ENCODE results near the gene CRPPA. TPM values are rescaled to one million over a fixed set of nuclear protein-coding genes. Genes with fewer than 3 reads are reported as not detected.
"Not testable (repeated sequence)": the region's sequence is repeated elsewhere in the genome, so short reads cannot be mapped to it uniquely, and the experiment has no call there.

CRPPA gene
- total RNA-seq, 1 donor from 2014 or later: 3.9 TPM

- H3K27me3 ChIP-seq (ENCODE audit: insufficient read depth, low read length): no peaks in the 10 kb centered on the region
- H3K27ac Mint-ChIP-seq (ENCODE audit: unreplicated experiment): no peak overlapping the region
- H3K4me1 Mint-ChIP-seq (ENCODE audit: low read depth, unreplicated experiment): no peaks in the 10 kb centered on the region
- H3K9ac ChIP-seq (ENCODE audit: low read length): no peak overlapping the region
- H2AFZ ChIP-seq (ENCODE audit: low read depth, low read length): no peak overlapping the region
- no peak overlapping the region for H3K4me3 Mint-ChIP-seq (ENCODE audit: unreplicated experiment)
- H3K9me3 ChIP-seq (ENCODE audit: insufficient read depth, low read depth, low read length): peaks cover 24% of the 10 kb centered on the region
- H3K36me3 ChIP-seq (ENCODE audit: insufficient read depth, low read length): no peaks in the 10 kb centered on the region
- H3K4me1 ChIP-seq (ENCODE audit: insufficient read depth, low read length): no peaks in the 10 kb centered on the region
- no peaks in the 10 kb centered on the region for H4K20me1 ChIP-seq (ENCODE audit: insufficient read depth, low read length)
- H3K9me3 Mint-ChIP-seq (ENCODE audit: unreplicated experiment): peaks cover 20% of the 10 kb centered on the region
- no peak overlapping the region for H3K4me3 ChIP-seq (ENCODE audit: insufficient read depth, low read depth, low read length)
- peaks cover 14% of the 10 kb centered on the region for H3K36me3 Mint-ChIP-seq (ENCODE audit: low read depth, unreplicated experiment)
- no peak for DNase-seq (ENCODE audit: low read depth)
- no peak overlapping the region for H3K27ac ChIP-seq (ENCODE audit: low read depth, low read length)
- H3K4me2 ChIP-seq (ENCODE audit: low read length): no peak overlapping the region
- no peak for FAIRE-seq
- H3K27me3 Mint-ChIP-seq (ENCODE audit: low read depth, unreplicated experiment): no peaks in the 10 kb centered on the region
- no peaks in the 10 kb centered on the region for H3K79me2 ChIP-seq (ENCODE audit: insufficient read depth, low read length)
- no peak for TF ChIP-seq CTCF (IDR thresholded peaks at IDR 0.05; ENCODE audit: insufficient read depth, low read depth, low read length)
- no peak for TF ChIP-seq EZH2 (IDR thresholded peaks at IDR 0.05; ENCODE audit: insufficient read depth, low read length)
These were observed 27.4 kb downstream of the CRPPA start for GRCh38 chr7:16393862-16394422.

- TF ChIP-seq EZH2 (IDR thresholded peaks at IDR 0.05; ENCODE audit: insufficient read depth, low read length) (no peak), CTCF (IDR thresholded peaks at IDR 0.05; ENCODE audit: insufficient read depth, low read depth, low read length) (no peak)
- FAIRE-seq (no peak), DNase-seq (ENCODE audit: low read depth) (no peak)
- no peaks in the 10 kb centered on the region for H4K20me1 ChIP-seq (ENCODE audit: insufficient read depth, low read length)
- no peak overlapping the region for H3K9ac ChIP-seq (ENCODE audit: low read length)
- no peak overlapping the region for H2AFZ ChIP-seq (ENCODE audit: low read depth, low read length)
- H3K4me3 ChIP-seq (ENCODE audit: insufficient read depth, low read depth, low read length): no peak overlapping the region
- Mint-ChIP-seq H3K27me3 (ENCODE audit: low read depth, unreplicated experiment) (no peaks in the 10 kb centered on the region), H3K36me3 (ENCODE audit: low read depth, unreplicated experiment) (peaks cover 9% of the 10 kb centered on the region), H3K4me3 (ENCODE audit: unreplicated experiment) (no peak overlapping the region), H3K9me3 (ENCODE audit: unreplicated experiment) (peaks cover 16% of the 10 kb centered on the region), H3K4me1 (ENCODE audit: low read depth, unreplicated experiment) (no peaks in the 10 kb centered on the region), H3K27ac (ENCODE audit: unreplicated experiment) (no peak overlapping the region)
- no peaks in the 10 kb centered on the region for H3K27me3 ChIP-seq (ENCODE audit: insufficient read depth, low read length)
- no peak overlapping the region for H3K27ac ChIP-seq (ENCODE audit: low read depth, low read length)
- H3K36me3 ChIP-seq (ENCODE audit: insufficient read depth, low read length): no peaks in the 10 kb centered on the region
- H3K4me2 ChIP-seq (ENCODE audit: low read length): no peak overlapping the region
- H3K9me3 ChIP-seq (ENCODE audit: insufficient read depth, low read depth, low read length): peaks cover 16% of the 10 kb centered on the region
- H3K4me1 ChIP-seq (ENCODE audit: insufficient read depth, low read length): no peaks in the 10 kb centered on the region
- no peaks in the 10 kb centered on the region for H3K79me2 ChIP-seq (ENCODE audit: insufficient read depth, low read length)
These were observed 28.3 kb downstream of the CRPPA start for GRCh38 chr7:16392990-16393523.

- not testable (repeated sequence) for H2AFZ ChIP-seq (ENCODE audit: low read depth, low read length); H3K4me1 ChIP-seq (ENCODE audit: insufficient read depth, low read length); H3K4me3 Mint-ChIP-seq (ENCODE audit: unreplicated experiment); H3K9ac ChIP-seq (ENCODE audit: low read length); H3K36me3 ChIP-seq (ENCODE audit: insufficient read depth, low read length); H3K27ac ChIP-seq (ENCODE audit: low read depth, low read length); H3K4me1 Mint-ChIP-seq (ENCODE audit: low read depth, unreplicated experiment); H3K27me3 Mint-ChIP-seq (ENCODE audit: low read depth, unreplicated experiment); H4K20me1 ChIP-seq (ENCODE audit: insufficient read depth, low read length); H3K9me3 ChIP-seq (ENCODE audit: insufficient read depth, low read depth, low read length); DNase-seq (ENCODE audit: low read depth); H3K79me2 ChIP-seq (ENCODE audit: insufficient read depth, low read length); FAIRE-seq; H3K27ac Mint-ChIP-seq (ENCODE audit: unreplicated experiment); H3K27me3 ChIP-seq (ENCODE audit: insufficient read depth, low read length); H3K4me3 ChIP-seq (ENCODE audit: insufficient read depth, low read depth, low read length); H3K4me2 ChIP-seq (ENCODE audit: low read length)
- Mint-ChIP-seq H3K36me3 (ENCODE audit: low read depth, unreplicated experiment) (peaks cover 12% of the 10 kb centered on the region), H3K9me3 (ENCODE audit: unreplicated experiment) (peaks cover 27% of the 10 kb centered on the region)
These were observed 37.6 kb downstream of the CRPPA start for GRCh38 chr7:16383786-16384185.

- H3K9me3 Mint-ChIP-seq (ENCODE audit: unreplicated experiment): peaks cover 27% of the 10 kb centered on the region
- DNase-seq (ENCODE audit: low read depth): not testable (repeated sequence)
These were observed 38.2 kb downstream of the CRPPA start for GRCh38 chr7:16383103-16383502.

More at GRCh38 chr7:16383103-16383502, 38.2 kb downstream of the CRPPA start:
- H3K36me3 Mint-ChIP-seq (ENCODE audit: low read depth, unreplicated experiment): peaks cover 12% of the 10 kb centered on the region
- H3K79me2 ChIP-seq (ENCODE audit: insufficient read depth, low read length); H2AFZ ChIP-seq (ENCODE audit: low read depth, low read length); H3K4me2 ChIP-seq (ENCODE audit: low read length); H3K36me3 ChIP-seq (ENCODE audit: insufficient read depth, low read length); H3K27ac Mint-ChIP-seq (ENCODE audit: unreplicated experiment); H4K20me1 ChIP-seq (ENCODE audit: insufficient read depth, low read length); H3K4me1 ChIP-seq (ENCODE audit: insufficient read depth, low read length); H3K4me3 Mint-ChIP-seq (ENCODE audit: unreplicated experiment); H3K4me1 Mint-ChIP-seq (ENCODE audit: low read depth, unreplicated experiment); H3K9me3 ChIP-seq (ENCODE audit: insufficient read depth, low read depth, low read length); H3K27me3 ChIP-seq (ENCODE audit: insufficient read depth, low read length); H3K27ac ChIP-seq (ENCODE audit: low read depth, low read length); H3K4me3 ChIP-seq (ENCODE audit: insufficient read depth, low read depth, low read length); FAIRE-seq; H3K27me3 Mint-ChIP-seq (ENCODE audit: low read depth, unreplicated experiment); H3K9ac ChIP-seq (ENCODE audit: low read length): not testable (repeated sequence)
